Measurements from ENCODE around the gene SMURF1. TPM values are rescaled to one million over a fixed set of nuclear protein-coding genes. Genes with fewer than 3 reads are reported as not detected.

Gene SMURF1
- total and polyA plus RNA-seq, 4 donors = 2.9 to 16.8 (median 5.9) TPM

DNA sequence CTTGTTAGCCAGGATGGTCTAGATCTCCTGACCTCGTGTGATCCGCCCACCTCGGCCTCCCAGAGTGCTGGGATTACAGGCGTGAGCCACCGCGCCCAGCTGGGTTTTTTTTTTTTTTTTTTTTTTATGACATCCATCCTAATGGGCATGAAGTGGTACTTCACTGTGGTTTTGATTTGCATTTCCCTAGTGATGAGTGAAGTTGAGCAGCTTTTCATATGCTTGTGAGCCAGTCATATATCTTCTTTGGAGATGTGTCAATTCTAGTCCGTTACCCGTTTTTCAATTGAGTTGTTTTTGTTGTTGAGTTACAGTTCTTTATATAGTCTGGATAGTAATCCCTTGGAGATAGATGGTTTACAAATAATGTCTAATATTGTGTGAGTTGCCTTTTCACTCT, 127.7 kb downstream of the SMURF1 start:
- 97% methylated on average over 8 of the region's 8 CpGs for WGBS
- H3K9me3 ChIP-seq (ENCODE audit: control insufficient read depth in 4 of 4, low read length in 3 of 4) = no peaks in the 10 kb centered on the region
- no peak overlapping the region for H3K9ac ChIP-seq (ENCODE audit: low read depth in 1 of 2, low read length in 2 of 2)
- H3K4me1 ChIP-seq (ENCODE audit: control insufficient read depth in 4 of 4, insufficient read depth in 4 of 4, low read length in 3 of 4) = peaks cover 0 to 5% (median 1%) of the 10 kb centered on the region in 4 donors
- H3K27ac ChIP-seq (ENCODE audit: low read depth in 1 of 2, low read length in 2 of 2) = no peak overlapping the region
- TF ChIP-seq, protein P1, sequence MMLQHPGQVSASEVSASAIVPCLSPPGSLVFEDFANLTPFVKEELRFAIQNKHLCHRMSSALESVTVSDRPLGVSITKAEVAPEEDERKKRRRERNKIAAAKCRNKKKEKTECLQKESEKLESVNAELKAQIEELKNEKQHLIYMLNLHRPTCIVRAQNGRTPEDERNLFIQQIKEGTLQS (IDR thresholded peaks at IDR 0.05) = no peak
- TF ChIP-seq RAD21 (IDR thresholded peaks at IDR 0.05) = no peak
- H3K27me3 ChIP-seq (ENCODE audit: control insufficient read depth in 4 of 4, insufficient read depth in 4 of 4, low read length in 3 of 4) = no peaks in the 10 kb centered on the region
- DNase-seq (ENCODE audit: low spot score) = no peak
- peaks cover 10 to 39% (median 34%) of the 10 kb centered on the region in 4 donors for H3K36me3 ChIP-seq (ENCODE audit: control insufficient read depth in 4 of 4, insufficient read depth in 3 of 4, low read depth in 1 of 4, low read length in 3 of 4)
- no peak overlapping the region for H3K4me3 ChIP-seq (ENCODE audit: low read depth in 1 of 3, low read length in 3 of 3)

DNA sequence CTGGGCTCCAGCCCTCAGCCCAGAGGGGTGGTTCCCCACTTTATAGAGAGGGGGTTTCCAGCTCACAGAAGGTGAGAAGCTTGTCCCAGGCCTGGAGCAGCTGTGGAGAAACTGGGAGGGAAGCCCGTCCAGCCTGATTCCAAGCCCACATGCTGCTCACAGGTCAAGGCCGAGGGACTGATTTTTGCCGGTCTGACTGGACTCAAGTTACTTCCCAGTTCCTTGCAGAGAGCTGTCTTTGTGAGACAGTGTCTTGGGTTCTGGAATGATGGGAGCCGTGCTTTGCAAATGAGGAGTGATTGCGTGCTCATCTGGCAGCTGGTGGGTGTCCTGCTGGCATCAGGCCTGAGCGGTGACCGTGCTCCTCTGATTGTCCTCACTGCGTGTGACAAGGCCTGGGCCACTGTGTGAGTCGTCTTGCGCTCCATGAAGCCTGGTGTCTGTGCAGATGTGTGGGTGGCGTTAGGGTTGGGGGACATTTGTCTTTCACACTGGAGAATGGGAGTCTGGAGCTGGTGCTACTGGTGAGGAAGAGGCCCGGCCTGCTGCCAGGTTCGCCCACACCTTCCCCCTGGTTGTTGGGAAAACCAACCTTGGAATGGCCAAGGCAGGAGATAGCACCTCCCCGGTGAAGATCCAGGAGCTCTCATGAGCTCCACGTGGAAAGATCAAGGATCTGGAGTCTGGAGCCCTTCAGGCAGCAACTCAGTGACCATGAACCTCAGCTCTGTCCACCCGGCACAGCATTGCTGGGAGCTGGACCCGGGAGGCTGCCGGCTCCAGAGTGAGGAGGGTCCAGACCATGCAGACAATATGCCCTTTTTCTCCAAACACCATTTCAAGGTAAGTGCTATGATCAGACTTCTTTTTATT, 129.6 kb downstream of the SMURF1 start:
- Histone ChIP-seq H3K9ac (ENCODE audit: low read depth in 1 of 2, low read length in 2 of 2) (no peak overlapping the region), H3K27me3 (ENCODE audit: control insufficient read depth in 4 of 4, insufficient read depth in 4 of 4, low read length in 3 of 4) (no peaks in the 10 kb centered on the region), H3K27ac (ENCODE audit: low read depth in 1 of 2, low read length in 2 of 2) (no peak overlapping the region), H3K4me1 (ENCODE audit: control insufficient read depth in 4 of 4, insufficient read depth in 4 of 4, low read length in 3 of 4) (no peaks in the 10 kb centered on the region), H3K4me3 (ENCODE audit: low read depth in 1 of 3, low read length in 3 of 3) (no peak overlapping the region), H3K36me3 (ENCODE audit: control insufficient read depth in 4 of 4, insufficient read depth in 3 of 4, low read depth in 1 of 4, low read length in 3 of 4) (peaks cover 10 to 50% (median 42%) of the 10 kb centered on the region in 4 donors), H3K9me3 (ENCODE audit: control insufficient read depth in 4 of 4, low read length in 3 of 4) (no peaks in the 10 kb centered on the region)
- 97% methylated on average over 18 of the region's 18 CpGs for WGBS
- TF ChIP-seq, protein P2, sequence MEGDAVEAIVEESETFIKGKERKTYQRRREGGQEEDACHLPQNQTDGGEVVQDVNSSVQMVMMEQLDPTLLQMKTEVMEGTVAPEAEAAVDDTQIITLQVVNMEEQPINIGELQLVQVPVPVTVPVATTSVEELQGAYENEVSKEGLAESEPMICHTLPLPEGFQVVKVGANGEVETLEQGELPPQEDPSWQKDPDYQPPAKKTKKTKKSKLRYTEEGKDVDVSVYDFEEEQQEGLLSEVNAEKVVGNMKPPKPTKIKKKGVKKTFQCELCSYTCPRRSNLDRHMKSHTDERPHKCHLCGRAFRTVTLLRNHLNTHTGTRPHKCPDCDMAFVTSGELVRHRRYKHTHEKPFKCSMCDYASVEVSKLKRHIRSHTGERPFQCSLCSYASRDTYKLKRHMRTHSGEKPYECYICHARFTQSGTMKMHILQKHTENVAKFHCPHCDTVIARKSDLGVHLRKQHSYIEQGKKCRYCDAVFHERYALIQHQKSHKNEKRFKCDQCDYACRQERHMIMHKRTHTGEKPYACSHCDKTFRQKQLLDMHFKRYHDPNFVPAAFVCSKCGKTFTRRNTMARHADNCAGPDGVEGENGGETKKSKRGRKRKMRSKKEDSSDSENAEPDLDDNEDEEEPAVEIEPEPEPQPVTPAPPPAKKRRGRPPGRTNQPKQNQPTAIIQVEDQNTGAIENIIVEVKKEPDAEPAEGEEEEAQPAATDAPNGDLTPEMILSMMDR (IDR thresholded peaks at IDR 0.05; ENCODE audit: low read depth, low read length, missing input control) = no peak
- TF ChIP-seq SP1 (IDR thresholded peaks at IDR 0.05) (no peak), HNF4G (IDR thresholded peaks at IDR 0.05) (no peak), GABPA (IDR thresholded peaks at IDR 0.05 in 1 of 2, conservative IDR thresholded peaks at IDR 0.05 in 1 of 2) (no peak), FOXA1 (IDR thresholded peaks at IDR 0.05) (no peak), FOXA2 (IDR thresholded peaks at IDR 0.05) (no peak), TAF1 (conservative IDR thresholded peaks at IDR 0.05) (no peak), JUND (IDR thresholded peaks at IDR 0.05) (no peak), YY1 (IDR thresholded peaks at IDR 0.05) (no peak), HNF4A (conservative IDR thresholded peaks at IDR 0.05) (no peak), RXRA (IDR thresholded peaks at IDR 0.05) (no peak), EGR1 (IDR thresholded peaks at IDR 0.05; ENCODE audit: low read depth in 2 of 2) (no peak), RAD21 (IDR thresholded peaks at IDR 0.05) (no peak), NR2F2 (IDR thresholded peaks at IDR 0.05) (no peak)
- TF ChIP-seq, protein P3, sequence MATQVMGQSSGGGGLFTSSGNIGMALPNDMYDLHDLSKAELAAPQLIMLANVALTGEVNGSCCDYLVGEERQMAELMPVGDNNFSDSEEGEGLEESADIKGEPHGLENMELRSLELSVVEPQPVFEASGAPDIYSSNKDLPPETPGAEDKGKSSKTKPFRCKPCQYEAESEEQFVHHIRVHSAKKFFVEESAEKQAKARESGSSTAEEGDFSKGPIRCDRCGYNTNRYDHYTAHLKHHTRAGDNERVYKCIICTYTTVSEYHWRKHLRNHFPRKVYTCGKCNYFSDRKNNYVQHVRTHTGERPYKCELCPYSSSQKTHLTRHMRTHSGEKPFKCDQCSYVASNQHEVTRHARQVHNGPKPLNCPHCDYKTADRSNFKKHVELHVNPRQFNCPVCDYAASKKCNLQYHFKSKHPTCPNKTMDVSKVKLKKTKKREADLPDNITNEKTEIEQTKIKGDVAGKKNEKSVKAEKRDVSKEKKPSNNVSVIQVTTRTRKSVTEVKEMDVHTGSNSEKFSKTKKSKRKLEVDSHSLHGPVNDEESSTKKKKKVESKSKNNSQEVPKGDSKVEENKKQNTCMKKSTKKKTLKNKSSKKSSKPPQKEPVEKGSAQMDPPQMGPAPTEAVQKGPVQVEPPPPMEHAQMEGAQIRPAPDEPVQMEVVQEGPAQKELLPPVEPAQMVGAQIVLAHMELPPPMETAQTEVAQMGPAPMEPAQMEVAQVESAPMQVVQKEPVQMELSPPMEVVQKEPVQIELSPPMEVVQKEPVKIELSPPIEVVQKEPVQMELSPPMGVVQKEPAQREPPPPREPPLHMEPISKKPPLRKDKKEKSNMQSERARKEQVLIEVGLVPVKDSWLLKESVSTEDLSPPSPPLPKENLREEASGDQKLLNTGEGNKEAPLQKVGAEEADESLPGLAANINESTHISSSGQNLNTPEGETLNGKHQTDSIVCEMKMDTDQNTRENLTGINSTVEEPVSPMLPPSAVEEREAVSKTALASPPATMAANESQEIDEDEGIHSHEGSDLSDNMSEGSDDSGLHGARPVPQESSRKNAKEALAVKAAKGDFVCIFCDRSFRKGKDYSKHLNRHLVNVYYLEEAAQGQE (IDR thresholded peaks at IDR 0.05) = no peak
- TF ChIP-seq, protein P4, sequence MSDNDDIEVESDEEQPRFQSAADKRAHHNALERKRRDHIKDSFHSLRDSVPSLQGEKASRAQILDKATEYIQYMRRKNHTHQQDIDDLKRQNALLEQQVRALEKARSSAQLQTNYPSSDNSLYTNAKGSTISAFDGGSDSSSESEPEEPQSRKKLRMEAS (IDR thresholded peaks at IDR 0.05) = no peak
- TF ChIP-seq, protein P5, sequence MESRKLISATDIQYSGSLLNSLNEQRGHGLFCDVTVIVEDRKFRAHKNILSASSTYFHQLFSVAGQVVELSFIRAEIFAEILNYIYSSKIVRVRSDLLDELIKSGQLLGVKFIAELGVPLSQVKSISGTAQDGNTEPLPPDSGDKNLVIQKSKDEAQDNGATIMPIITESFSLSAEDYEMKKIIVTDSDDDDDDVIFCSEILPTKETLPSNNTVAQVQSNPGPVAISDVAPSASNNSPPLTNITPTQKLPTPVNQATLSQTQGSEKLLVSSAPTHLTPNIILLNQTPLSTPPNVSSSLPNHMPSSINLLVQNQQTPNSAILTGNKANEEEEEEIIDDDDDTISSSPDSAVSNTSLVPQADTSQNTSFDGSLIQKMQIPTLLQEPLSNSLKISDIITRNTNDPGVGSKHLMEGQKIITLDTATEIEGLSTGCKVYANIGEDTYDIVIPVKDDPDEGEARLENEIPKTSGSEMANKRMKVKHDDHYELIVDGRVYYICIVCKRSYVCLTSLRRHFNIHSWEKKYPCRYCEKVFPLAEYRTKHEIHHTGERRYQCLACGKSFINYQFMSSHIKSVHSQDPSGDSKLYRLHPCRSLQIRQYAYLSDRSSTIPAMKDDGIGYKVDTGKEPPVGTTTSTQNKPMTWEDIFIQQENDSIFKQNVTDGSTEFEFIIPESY (IDR thresholded peaks at IDR 0.05) = no peak
- TF ChIP-seq, protein P1 (IDR thresholded peaks at IDR 0.05) = no peak
- no peak for DNase-seq (ENCODE audit: low spot score)
